Activated naive CD4-positive, alpha-beta T cell treated with anti-CD3 and anti-CD28 coated beads for 36 hours (primary cell): ENCODE data around the gene TYMS. TPM values are rescaled to one million over a fixed set of nuclear protein-coding genes. Genes with fewer than 3 reads are reported as not detected.
"Not testable (repeated sequence)": the region's sequence is repeated elsewhere in the genome, so short reads cannot be mapped to it uniquely, and the experiment has no call there.

Source experiments
- CTCF ChIA-PET: fragments of 350-600 bp; sonication (Branson Sonifier 250); formaldehyde crosslinking; loops from one replicate; lab custom pipeline; 2021; ENCODE audit warnings: antibody characterized with exemption; lab: Charles Lee
- DNase-seq: peaks from one replicate; pipeline ENCODE4 v3.0.0-alpha.2; 2020
- H3K27ac Mint-ChIP-seq: one replicate; pipeline ENCODE4 v1.8.0; 2021; ENCODE audit warnings: mild to moderate bottlenecking, mixed read lengths
- H3K27me3 Mint-ChIP-seq: one replicate; pipeline ENCODE4 v1.8.0; 2021; ENCODE audit warnings: low read depth, mixed read lengths
- H3K36me3 Mint-ChIP-seq: one replicate; pipeline ENCODE4 v1.8.0; 2021; ENCODE audit warnings: low read depth, mixed read lengths
- H3K4me1 Mint-ChIP-seq: one replicate; pipeline ENCODE4 v1.8.0; 2021; ENCODE audit warnings: low read depth, mixed read lengths
- H3K4me3 Mint-ChIP-seq: one replicate; pipeline ENCODE4 v1.8.0; 2021; ENCODE audit warnings: mild to moderate bottlenecking, moderate library complexity, mixed read lengths
- H3K9me3 Mint-ChIP-seq: one replicate; pipeline ENCODE4 v1.8.0; 2021; ENCODE audit warnings: mixed read lengths
- intact Hi-C: fragments of 100-400 bp; cut with micrococcal nuclease; formaldehyde crosslinking; loops from one replicate; pipeline ENCODE4 v1.15.1; 2023
- total RNA-seq, 2 experiments: library from RNA; stranded (reverse); gene quantifications; one replicate each; pipeline ENCODE4 v1.2.3, GENCODE V29; 2021

Gene TYMS
- total RNA-seq, 2 experiments from 2014 or later, result 315 to 325 TPM

DNA sequence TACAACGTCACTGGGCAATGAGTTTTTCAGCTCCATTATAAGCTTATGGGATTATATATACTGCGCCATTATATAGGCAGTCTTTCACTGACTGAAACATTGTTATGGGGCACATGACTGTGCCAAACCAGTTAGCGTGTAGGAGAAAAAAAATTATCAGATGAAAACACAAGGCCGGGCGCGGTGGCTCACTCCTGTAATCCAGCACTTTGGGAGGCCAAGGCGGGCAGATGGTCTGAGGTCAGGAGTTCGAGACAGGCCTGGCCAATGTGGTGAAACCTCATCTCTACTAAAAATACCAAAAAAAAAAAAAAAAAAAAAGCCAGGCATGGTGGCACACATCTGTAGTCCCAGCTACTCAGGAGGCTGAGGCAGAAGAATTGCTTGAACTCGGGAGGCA lies 25.0 kb downstream of the TYMS start:
- H3K4me3 Mint-ChIP-seq, DNase-seq: not testable (repeated sequence)

GRCh38 chr18:682833-683232 lies 25.4 kb downstream of the TYMS start:
- H3K27ac Mint-ChIP-seq, result no peak overlapping the region
- H3K36me3 Mint-ChIP-seq, result peaks cover 70% of the 10 kb centered on the region

More for the DNA sequence above, 25.0 kb downstream of the TYMS start:
- H3K9me3 Mint-ChIP-seq, H3K27me3 Mint-ChIP-seq: not testable (repeated sequence)
- H3K4me1 Mint-ChIP-seq, result peaks cover 17% of the 10 kb centered on the region
- H3K36me3 Mint-ChIP-seq, result peaks cover 69% of the 10 kb centered on the region
- peak overlapping the region; percentile 37 for H3K27ac Mint-ChIP-seq
- CTCF ChIA-PET, result interaction anchor here (0.6 to 1.8 kb wide), 3 partner anchors 24 to 157 kb away, joined by 3 to 11 read pairs (median 10); partner anchors contain the start of gene ENOSF1
- intact Hi-C loops, result loop anchor here (1.0 kb wide), 2 partner anchors 24 to 524 kb away; partner anchors contain the start of gene USP14

DNA sequence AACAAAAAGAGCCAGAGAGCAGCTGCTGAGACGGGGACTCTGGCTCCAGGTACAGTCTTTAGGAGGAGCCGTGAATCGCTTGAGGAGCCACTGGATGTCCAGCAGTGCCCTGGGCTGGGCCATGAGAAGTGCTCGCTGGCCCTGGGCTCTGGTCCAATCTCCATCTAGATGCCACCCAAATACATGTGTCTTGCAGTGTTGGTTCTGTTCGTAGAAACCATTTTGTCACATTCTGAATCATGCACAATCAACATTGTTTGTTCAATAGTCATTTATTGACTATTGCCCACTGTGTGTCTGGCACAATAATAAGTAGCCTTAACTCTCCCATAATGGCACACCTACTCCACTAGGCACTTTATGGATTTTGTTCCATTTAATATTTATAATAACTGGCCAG lies 26.1 kb downstream of the TYMS start:
- no peak for DNase-seq
- Mint-ChIP-seq H3K27ac (no peak overlapping the region), H3K9me3 (no peaks in the 10 kb centered on the region), H3K4me1 (peaks cover 17% of the 10 kb centered on the region), H3K4me3 (no peak overlapping the region), H3K36me3 (peaks cover 71% of the 10 kb centered on the region), H3K27me3 (no peaks in the 10 kb centered on the region)
- CTCF ChIA-PET, result interaction anchor here (1.0 to 1.8 kb wide), 2 partner anchors 20 to 156 kb away, joined by 4 to 10 read pairs; no protein-coding TSS in a partner anchor
- intact Hi-C loops, result no loop called here

More at GRCh38 chr18:682833-683232, 25.4 kb downstream of the TYMS start:
- Mint-ChIP-seq H3K9me3 (no peaks in the 10 kb centered on the region), H3K27me3 (no peaks in the 10 kb centered on the region), H3K4me3 (no peak overlapping the region), H3K4me1 (peaks cover 17% of the 10 kb centered on the region)
- intact Hi-C loops, result loop anchor here (1.0 kb wide), 2 partner anchors 25 to 525 kb away; partner anchors contain the start of gene USP14
- DNase-seq, result no peak
- CTCF ChIA-PET, result interaction anchor here (0.7 to 1.8 kb wide), 4 partner anchors 30 to 288 kb away, joined by 3 to 11 read pairs (median 6); partner anchors contain the start of gene ENOSF1

GRCh38 chr18:685438-685837 lies 28.0 kb downstream of the TYMS start:
- CTCF ChIA-PET, result no interaction called here
- H3K36me3 Mint-ChIP-seq, result peaks cover 64% of the 10 kb centered on the region
- no peak overlapping the region for H3K27ac Mint-ChIP-seq
- peaks cover 16% of the 10 kb centered on the region for H3K4me1 Mint-ChIP-seq
- intact Hi-C loops, result no loop called here
- no peak overlapping the region for H3K4me3 Mint-ChIP-seq
- no peaks in the 10 kb centered on the region for H3K27me3 Mint-ChIP-seq
- no peak for DNase-seq
- no peaks in the 10 kb centered on the region for H3K9me3 Mint-ChIP-seq

DNA sequence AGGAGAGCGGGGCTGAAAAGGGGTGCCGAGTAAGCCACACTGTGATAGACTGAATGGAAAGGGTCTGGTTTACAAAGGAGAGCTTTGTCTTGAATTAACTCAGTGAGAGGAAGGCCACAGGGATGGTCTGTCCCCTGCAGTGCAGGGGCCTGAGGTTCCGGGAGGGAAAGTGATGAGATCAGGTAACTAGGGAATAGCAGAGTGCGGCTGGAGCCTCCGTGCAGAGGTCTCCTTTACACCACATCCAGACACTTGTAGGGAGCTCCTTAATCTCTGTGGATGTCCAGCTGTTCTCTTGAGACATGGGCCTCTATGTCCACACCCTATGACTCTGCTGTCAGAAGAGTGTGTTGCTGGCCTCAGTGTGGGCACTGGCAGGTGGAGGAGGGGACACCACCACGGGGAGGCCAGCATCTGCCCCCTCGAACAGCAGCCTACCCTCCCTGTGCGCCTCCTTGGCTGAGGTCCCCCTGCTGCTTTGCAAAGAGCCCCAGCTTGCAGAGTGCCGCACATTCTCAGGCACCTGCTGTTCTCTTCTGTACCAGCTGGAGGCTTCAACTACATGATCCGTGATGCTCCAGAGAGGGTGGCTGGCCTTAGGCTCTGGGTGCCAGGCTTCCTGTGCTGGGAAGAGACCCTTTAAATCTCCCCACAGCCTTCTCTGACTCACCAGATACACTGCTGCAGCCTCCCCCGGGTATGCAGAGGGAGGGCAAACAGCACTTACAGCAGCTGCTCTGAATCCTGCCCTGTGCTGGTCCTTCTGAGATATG lies 29.1 kb downstream of the TYMS start:
- DNase-seq, result no peak
- Mint-ChIP-seq H3K4me3 (no peak overlapping the region), H3K27ac (no peak overlapping the region), H3K9me3 (no peaks in the 10 kb centered on the region), H3K4me1 (peaks cover 15% of the 10 kb centered on the region), H3K36me3 (peaks cover 59% of the 10 kb centered on the region), H3K27me3 (no peaks in the 10 kb centered on the region)
- CTCF ChIA-PET, result interaction anchor here (1.2 to 1.3 kb wide), 2 partner anchors 29 to 153 kb away, joined by 3 read pairs; partner anchors contain the start of gene TYMS
- intact Hi-C loops, result no loop called here

DNA sequence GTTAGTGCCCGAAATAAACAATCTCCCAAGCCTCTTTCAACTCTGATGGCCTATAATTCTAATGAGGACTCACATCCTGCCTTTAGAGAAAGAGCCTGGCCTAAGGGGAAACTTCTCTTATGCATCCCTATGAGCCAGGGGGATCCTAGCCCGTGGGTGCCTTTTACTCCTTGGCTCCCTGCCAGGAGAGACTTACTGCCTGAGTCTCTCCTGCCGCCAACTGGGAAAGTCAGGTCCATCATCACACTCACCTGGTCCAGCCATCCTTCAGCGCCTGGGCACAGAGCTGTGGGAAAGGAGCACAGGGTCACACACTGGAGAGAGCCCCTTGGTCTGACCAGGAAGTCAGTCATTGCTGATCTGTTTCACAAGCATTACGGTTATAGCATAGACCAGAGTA lies 30.9 kb downstream of the TYMS start:
- intact Hi-C loops, result no loop called here
- Mint-ChIP-seq H3K4me1 (peaks cover under 1% of the 10 kb centered on the region), H3K27ac (no peak overlapping the region), H3K9me3 (no peaks in the 10 kb centered on the region), H3K27me3 (no peaks in the 10 kb centered on the region), H3K36me3 (peaks cover 55% of the 10 kb centered on the region), H3K4me3 (no peak overlapping the region)
- no peak for DNase-seq
- CTCF ChIA-PET, result interaction anchor here (0.6 kb wide), 1 partner anchor 54 kb away, joined by 3 read pairs; no protein-coding TSS in a partner anchor

- CTCF ChIA-PET, result interaction anchor here (0.6 kb wide), 1 partner anchor 47 kb away, joined by 3 read pairs; no protein-coding TSS in a partner anchor
- intact Hi-C loops, result no loop called here
- H3K4me1 Mint-ChIP-seq, result peaks cover 3% of the 10 kb centered on the region
- H3K9me3 Mint-ChIP-seq, result no peaks in the 10 kb centered on the region
- H3K27me3 Mint-ChIP-seq, result no peaks in the 10 kb centered on the region
- H3K4me3 Mint-ChIP-seq, result no peak overlapping the region
- peaks cover 36% of the 10 kb centered on the region for H3K36me3 Mint-ChIP-seq
- no peak for DNase-seq
- H3K27ac Mint-ChIP-seq, result no peak overlapping the region
Measured at GRCh38 chr18:692824-693223, 35.4 kb downstream of the TYMS start.

- H3K27ac Mint-ChIP-seq, result peak overlapping the region; percentile 24
- H3K36me3 Mint-ChIP-seq, result peaks cover 35% of the 10 kb centered on the region
- no peak for DNase-seq
- CTCF ChIA-PET, result no interaction called here
- no peak overlapping the region for H3K4me3 Mint-ChIP-seq
- peaks cover 3% of the 10 kb centered on the region for H3K4me1 Mint-ChIP-seq
- H3K27me3 Mint-ChIP-seq, result no peaks in the 10 kb centered on the region
- no peaks in the 10 kb centered on the region for H3K9me3 Mint-ChIP-seq
- intact Hi-C loops, result loop anchor here (2.0 kb wide), 1 partner anchor 17 kb away; no protein-coding TSS in a partner anchor
Measured at GRCh38 chr18:693466-694187, 36.2 kb downstream of the TYMS start.

DNA sequence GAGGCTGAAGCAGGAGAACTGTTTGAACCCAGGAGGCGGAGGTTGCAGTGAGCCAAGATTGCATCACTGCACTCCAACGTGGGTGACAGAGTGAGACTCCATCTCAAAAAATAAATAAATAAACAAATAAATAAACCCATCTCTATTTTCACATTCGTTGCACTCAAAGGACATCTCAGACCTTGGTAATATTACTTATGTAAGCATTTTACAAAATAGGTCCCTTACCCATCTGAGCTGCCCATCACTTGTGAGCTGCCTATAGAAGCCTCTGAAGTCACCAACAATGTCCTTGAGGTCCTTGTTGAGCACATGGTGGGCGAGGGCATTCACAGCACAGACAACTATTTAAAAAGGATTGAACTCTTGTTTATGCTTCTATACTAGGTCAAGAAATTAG lies 39.6 kb downstream of the TYMS start:
- Mint-ChIP-seq H3K36me3 (peaks cover 39% of the 10 kb centered on the region), H3K4me1 (peaks cover 3% of the 10 kb centered on the region), H3K4me3 (no peak overlapping the region), H3K27ac (no peak overlapping the region), H3K27me3 (no peaks in the 10 kb centered on the region), H3K9me3 (no peaks in the 10 kb centered on the region)
- DNase-seq, result no peak
- intact Hi-C loops, result no loop called here
- CTCF ChIA-PET, result interaction anchor here (1.4 kb wide), 1 partner anchor 11 kb away, joined by 4 read pairs; no protein-coding TSS in a partner anchor

DNA sequence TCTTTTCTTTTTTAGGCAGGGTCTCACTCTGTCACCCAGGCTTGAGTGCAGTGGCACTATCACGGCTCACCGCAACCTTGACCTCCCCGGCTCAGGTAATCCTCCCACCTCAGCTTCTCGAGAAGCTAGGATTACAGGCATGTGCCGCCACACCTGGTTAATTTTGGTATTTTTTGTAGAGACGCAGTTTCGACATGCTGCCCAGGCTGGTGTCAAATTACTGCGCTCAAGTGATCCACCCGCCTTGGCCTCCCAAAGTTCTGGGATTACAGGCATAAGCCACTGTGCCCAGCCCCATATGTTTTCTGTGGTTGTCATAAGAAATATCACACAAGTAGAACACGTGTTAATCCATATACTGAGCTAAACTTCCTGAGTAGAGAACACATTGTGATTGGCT lies 40.3 kb downstream of the TYMS start:
- DNase-seq, result no peak
- no peak overlapping the region for H3K27ac Mint-ChIP-seq
- no peaks in the 10 kb centered on the region for H3K9me3 Mint-ChIP-seq
- peaks cover 5% of the 10 kb centered on the region for H3K4me1 Mint-ChIP-seq
- intact Hi-C loops, result no loop called here
- H3K36me3 Mint-ChIP-seq, result peaks cover 35% of the 10 kb centered on the region
- CTCF ChIA-PET, result interaction anchor here (0.8 to 1.4 kb wide), 3 partner anchors 10 to 73 kb away, joined by 3 to 4 read pairs (median 3); no protein-coding TSS in a partner anchor
- H3K4me3 Mint-ChIP-seq, result no peak overlapping the region
- H3K27me3 Mint-ChIP-seq, result no peaks in the 10 kb centered on the region

GRCh38 chr18:703213-703967 lies 45.9 kb downstream of the TYMS start:
- intact Hi-C loops, result no loop called here
- no peak for DNase-seq
- no peak overlapping the region for H3K4me3 Mint-ChIP-seq
- no peaks in the 10 kb centered on the region for H3K27me3 Mint-ChIP-seq
- CTCF ChIA-PET, result interaction anchor here (0.7 to 1.6 kb wide), 4 partner anchors 10 to 136 kb away, joined by 3 to 4 read pairs (median 4); no protein-coding TSS in a partner anchor
- H3K4me1 Mint-ChIP-seq, result peaks cover 29% of the 10 kb centered on the region
- H3K9me3 Mint-ChIP-seq, result no peaks in the 10 kb centered on the region
- H3K27ac Mint-ChIP-seq, result peak overlapping the region; percentile 67
- H3K36me3 Mint-ChIP-seq, result peaks cover 48% of the 10 kb centered on the region
